Measurements from ENCODE around the gene FAM174C.

FAM174C gene

DNA sequence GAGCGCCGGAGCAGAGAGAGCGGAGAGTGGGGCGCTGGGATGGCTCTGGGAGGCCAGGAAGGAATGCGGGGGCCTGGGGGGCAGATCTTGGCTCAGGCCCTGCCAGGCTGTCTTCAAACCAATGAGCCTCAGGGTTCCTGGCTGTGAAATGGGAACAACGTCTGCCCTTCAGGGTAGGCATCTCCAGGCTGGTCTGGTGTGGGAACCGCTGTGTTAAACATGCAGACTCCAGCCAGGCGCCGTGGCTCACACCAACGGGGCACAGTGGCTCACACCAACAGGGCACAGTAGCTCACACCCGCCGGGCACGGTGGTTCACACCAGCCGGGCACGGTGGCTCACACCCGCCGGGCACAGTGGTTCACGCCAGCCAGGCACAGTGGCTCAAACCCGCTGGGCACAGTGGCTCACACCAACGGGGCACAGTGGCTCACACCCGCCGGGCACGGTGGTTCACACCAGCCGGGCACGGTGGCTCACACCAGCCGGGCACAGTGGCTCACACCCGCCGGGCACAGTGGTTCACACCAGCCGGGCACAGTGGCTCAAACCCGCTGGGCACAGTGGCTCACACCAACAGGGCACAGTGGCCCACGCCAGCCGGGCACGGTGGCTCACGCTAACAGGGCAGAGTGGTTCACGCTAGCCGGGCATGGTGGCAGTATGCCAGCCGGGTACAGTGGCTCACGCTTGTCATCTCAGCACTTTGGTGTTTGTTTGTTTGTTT lies 50.4 kb downstream of the FAM174C start:
- DNase-seq, result no peak

DNA sequence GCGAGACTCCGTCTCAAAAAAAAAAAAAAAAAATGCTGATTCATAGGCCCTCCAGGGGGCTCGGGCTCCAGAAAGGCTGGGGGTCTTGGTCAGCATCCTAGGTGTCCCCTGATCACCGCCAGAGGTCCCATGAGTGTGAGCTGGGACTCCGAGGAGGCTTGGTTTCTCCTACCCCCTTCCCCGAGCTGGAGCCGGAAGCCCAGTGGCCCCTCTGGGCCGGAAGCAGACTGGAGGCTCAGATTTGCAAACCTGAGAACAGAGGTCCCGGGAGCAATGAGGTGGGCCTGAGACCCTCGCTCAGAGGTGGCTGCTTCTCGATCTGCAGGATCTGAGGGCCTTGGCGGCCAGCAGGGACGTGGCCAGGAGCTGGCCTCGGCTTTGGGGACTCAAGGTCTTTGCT lies 51.8 kb downstream of the FAM174C start:
- DNase-seq, result no peak
